ENCODE results near the gene KHDC3L. TPM values are rescaled to one million over a fixed set of nuclear protein-coding genes. Genes with fewer than 3 reads are reported as not detected.

KHDC3L gene
- polyA plus RNA-seq, 1 experiment = not detected

DNA sequence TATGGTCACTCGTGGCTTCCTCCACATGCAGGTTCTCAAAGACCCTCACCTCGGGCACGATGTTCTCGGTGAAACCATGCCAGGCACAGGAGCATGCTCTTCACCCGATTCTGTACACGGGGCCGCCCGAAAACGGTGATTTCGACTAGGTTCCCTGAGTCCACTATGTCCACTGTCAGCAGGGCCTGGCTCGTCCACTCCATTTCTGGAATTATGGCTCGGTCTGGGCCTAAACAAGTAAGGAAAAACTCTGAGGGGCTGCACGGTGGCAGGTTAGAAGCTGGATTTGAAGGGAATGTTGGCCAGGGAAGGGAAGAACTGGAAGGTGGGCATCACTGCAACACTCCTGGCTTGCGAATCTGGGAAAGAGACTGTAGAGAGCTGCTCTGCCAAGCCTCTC, 6.7 kb downstream of the KHDC3L start:
- TF ChIP-seq, protein P1, sequence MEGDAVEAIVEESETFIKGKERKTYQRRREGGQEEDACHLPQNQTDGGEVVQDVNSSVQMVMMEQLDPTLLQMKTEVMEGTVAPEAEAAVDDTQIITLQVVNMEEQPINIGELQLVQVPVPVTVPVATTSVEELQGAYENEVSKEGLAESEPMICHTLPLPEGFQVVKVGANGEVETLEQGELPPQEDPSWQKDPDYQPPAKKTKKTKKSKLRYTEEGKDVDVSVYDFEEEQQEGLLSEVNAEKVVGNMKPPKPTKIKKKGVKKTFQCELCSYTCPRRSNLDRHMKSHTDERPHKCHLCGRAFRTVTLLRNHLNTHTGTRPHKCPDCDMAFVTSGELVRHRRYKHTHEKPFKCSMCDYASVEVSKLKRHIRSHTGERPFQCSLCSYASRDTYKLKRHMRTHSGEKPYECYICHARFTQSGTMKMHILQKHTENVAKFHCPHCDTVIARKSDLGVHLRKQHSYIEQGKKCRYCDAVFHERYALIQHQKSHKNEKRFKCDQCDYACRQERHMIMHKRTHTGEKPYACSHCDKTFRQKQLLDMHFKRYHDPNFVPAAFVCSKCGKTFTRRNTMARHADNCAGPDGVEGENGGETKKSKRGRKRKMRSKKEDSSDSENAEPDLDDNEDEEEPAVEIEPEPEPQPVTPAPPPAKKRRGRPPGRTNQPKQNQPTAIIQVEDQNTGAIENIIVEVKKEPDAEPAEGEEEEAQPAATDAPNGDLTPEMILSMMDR (IDR thresholded peaks at IDR 0.05; ENCODE audit: insufficient read depth, low read depth, low read length) = no peak
- no peak overlapping the region for H3K4me3 ChIP-seq (ENCODE audit: low read depth, low read length)
- DNase-seq (ENCODE audit: low read depth) = no peak
- POLR2A ChIA-PET = no interaction called here
- peaks cover 2% of the 10 kb centered on the region; the same call in 1 of the 2 replicates for H3K27me3 ChIP-seq (ENCODE audit: control insufficient read depth, insufficient read depth, low read length)
- CTCF ChIA-PET = interaction anchor here (2.8 kb wide), 1 partner anchor 19 kb away, joined by 10 read pairs; no protein-coding TSS in a partner anchor
- no peaks in the 10 kb centered on the region for H3K36me3 ChIP-seq (ENCODE audit: control insufficient read depth, insufficient read depth, low read length)

DNA sequence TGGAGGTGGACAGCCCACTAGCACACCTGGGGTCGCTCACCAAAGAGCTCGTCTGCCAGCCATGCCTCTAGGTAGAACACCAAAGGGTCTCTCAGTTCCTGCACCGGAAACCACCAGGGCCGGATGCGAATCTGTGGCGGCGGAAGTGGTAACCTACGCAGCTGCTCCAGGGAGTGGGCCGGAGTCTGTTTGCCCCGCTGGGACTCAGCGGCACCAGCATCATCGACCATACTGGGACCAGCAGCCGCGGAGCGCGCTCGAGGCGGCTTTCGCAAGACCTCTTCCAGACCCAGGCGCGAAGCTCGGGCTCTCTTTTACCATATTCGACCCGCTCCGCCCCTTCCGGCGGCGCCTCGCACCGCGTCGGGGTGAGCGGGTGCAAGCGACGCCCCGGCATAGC, 7.1 kb downstream of the KHDC3L start, which contains the start of gene OOEP:
Gene OOEP, minus strand, starts transcription at position 335 of the 400 bp plus-strand sequence. Its CDS starts 105 bp downstream, at position 230.
- Histone ChIP-seq H3K4me3 (ENCODE audit: low read depth, low read length) (no peak within 1 kb of the TSS), H3K36me3 (ENCODE audit: control insufficient read depth, insufficient read depth, low read length) (no peaks in the 10 kb centered on the region), H3K27me3 (ENCODE audit: control insufficient read depth, insufficient read depth, low read length) (peaks cover 2% of the 10 kb centered on the region; the same call in 1 of the 2 replicates)
- ChIA-PET CTCF (interaction anchor here (2.8 kb wide), 1 partner anchor 19 kb away, joined by 10 read pairs; no protein-coding TSS in a partner anchor), POLR2A (no interaction called here)
- TF ChIP-seq, protein P1 (IDR thresholded peaks at IDR 0.05; ENCODE audit: insufficient read depth, low read depth, low read length) = no peak
- DNase-seq (ENCODE audit: low read depth) = no peak

DNA sequence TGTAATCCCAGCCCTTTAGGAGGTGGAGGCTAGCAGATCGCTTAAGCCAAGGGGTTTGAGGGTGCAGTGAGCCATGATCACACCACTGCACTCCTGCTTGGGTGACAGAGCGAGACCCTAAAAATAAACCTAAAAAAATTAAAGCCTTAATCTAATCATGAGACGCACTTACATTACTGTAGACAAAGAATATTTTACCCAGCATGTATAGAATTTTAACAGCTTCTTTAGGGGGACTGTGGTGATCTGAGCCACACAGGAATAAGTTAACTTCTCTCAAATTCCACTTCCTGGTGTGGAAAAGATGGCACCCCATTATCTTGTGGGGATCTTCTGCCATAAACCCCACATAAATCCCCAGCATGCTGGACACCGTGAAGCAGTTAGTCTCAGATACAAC, 9.5 kb downstream of the KHDC3L start:
- no peak for DNase-seq (ENCODE audit: low read depth)
- ChIA-PET POLR2A (no interaction called here), CTCF (no interaction called here)
- TF ChIP-seq, protein P1 (IDR thresholded peaks at IDR 0.05; ENCODE audit: insufficient read depth, low read depth, low read length) = no peak
- Histone ChIP-seq H3K36me3 (ENCODE audit: control insufficient read depth, insufficient read depth, low read length) (no peaks in the 10 kb centered on the region), H3K4me3 (ENCODE audit: low read depth, low read length) (no peak overlapping the region), H3K27me3 (ENCODE audit: control insufficient read depth, insufficient read depth, low read length) (peaks cover 2% of the 10 kb centered on the region; the same call in 1 of the 2 replicates)

DNA sequence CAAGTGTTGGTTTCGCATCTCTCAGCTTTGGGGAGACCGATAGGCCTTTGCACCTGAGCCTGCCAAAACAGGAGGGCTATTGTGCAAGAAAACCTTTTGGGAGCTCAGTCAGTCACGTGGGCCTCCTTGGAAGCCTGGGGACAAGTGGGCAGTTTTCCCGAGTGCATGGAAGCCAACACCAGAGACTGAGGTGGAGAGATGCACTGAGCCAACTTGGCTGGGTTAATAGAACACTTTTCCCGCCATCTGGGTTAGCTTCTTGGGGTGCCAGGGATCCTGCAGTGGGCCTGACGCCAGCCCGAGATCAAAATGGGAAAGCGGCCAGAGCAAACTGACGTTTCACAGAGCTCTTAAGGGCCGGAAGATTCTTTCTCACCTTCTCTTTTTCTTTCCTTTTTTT, 10.1 kb downstream of the KHDC3L start:
- H3K4me3 ChIP-seq (ENCODE audit: low read depth, low read length) = no peak overlapping the region
- POLR2A ChIA-PET = no interaction called here
- H3K36me3 ChIP-seq (ENCODE audit: control insufficient read depth, insufficient read depth, low read length) = no peaks in the 10 kb centered on the region
- TF ChIP-seq, protein P1 (IDR thresholded peaks at IDR 0.05; ENCODE audit: insufficient read depth, low read depth, low read length) = no peak
- no peak for DNase-seq (ENCODE audit: low read depth)
- CTCF ChIA-PET = no interaction called here
- H3K27me3 ChIP-seq (ENCODE audit: control insufficient read depth, insufficient read depth, low read length) = peaks cover 2% of the 10 kb centered on the region; the same call in 1 of the 2 replicates

DNA sequence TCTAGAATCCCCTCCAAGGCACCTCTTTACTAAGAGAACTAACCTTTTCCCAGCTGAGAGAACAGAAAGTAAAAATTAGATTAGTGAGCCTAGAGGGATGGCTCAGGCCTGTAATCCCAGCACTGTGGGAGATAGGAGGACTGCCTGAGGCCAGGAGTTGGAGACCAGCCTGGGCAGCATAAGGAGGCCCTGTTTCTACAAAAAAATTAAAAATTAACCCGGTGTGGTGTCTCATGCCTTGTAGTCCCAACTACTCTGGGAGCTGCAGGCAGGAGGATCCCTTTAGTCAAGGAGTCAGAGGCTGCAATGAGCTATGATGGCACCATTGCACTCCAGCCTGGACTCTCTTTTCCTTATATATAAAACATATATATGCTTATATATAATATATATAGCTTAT, 12.8 kb downstream of the KHDC3L start:
- H3K4me3 ChIP-seq (ENCODE audit: low read depth, low read length) = no peak overlapping the region
- H3K27me3 ChIP-seq (ENCODE audit: control insufficient read depth, insufficient read depth, low read length) = no peaks in the 10 kb centered on the region
- CTCF ChIA-PET = interaction anchor here (1.3 kb wide), 1 partner anchor 14 kb away, joined by 6 read pairs; no protein-coding TSS in a partner anchor
- TF ChIP-seq, protein P1 (IDR thresholded peaks at IDR 0.05; ENCODE audit: insufficient read depth, low read depth, low read length) = no peak
- POLR2A ChIA-PET = no interaction called here
- no peaks in the 10 kb centered on the region for H3K36me3 ChIP-seq (ENCODE audit: control insufficient read depth, insufficient read depth, low read length)
- no peak for DNase-seq (ENCODE audit: low read depth)

All from BJ (cell line).